Upper lobe of right lung (tissue), 1 donor: ENCODE measurements around the gene OSBPL5. TPM values are rescaled to one million over a fixed set of nuclear protein-coding genes. Genes with fewer than 3 reads are reported as not detected.

Experiments used
- ATAC-seq: fragments of 200-7000 bp; cut with Tn5 transposase; one replicate; pipeline ENCODE4 v1.9.1; 2020; ENCODE audit warnings: mild to moderate bottlenecking, moderate library complexity
- DNase-seq: peaks from one replicate; pipeline ENCODE4 v3.0.0-alpha.2; 2020
- H3K27ac ChIP-seq: fragments of 200-600 bp; one replicate; pipeline ENCODE4 v1.8.0; 2022
- H3K27me3 ChIP-seq: fragments of 200-600 bp; one replicate; pipeline ENCODE4 v1.8.0; 2022; ENCODE audit warnings: mild to moderate bottlenecking
- H3K36me3 ChIP-seq: fragments of 200-600 bp; one replicate; pipeline ENCODE4 v1.8.0; 2022
- H3K4me1 ChIP-seq: fragments of 200-600 bp; one replicate; pipeline ENCODE4 v1.8.0; 2022
- H3K4me3 ChIP-seq: fragments of 200-600 bp; one replicate; pipeline ENCODE4 v1.8.0; 2022; ENCODE audit warnings: mild to moderate bottlenecking
- H3K9me3 ChIP-seq: fragments of 200-600 bp; one replicate; pipeline ENCODE4 v1.8.0; 2022
- CTCF ChIP-seq: fragments of 200-600 bp; IDR thresholded peaks from one replicate; pipeline ENCODE4 v1.8.0; 2022; ENCODE audit warnings: antibody characterized with exemption
- intact Hi-C: fragments of 100-400 bp; cut with DNase I; formaldehyde crosslinking; loops from one replicate; pipeline ENCODE4 v1.11.0; 2022
- total RNA-seq: library from RNA; stranded (reverse); fragmentation: NEBNext Ultra II Directional; extraction: Animal tissue kit (Norgen Biotek cat#: 25700); gene quantifications from one replicate; pipeline ENCODE4 v1.2.1, GENCODE V29; 2021
- donor health status: DM: no; HTN: yes; CAD: no; lungs with severe emphysema.

Gene OSBPL5
- total RNA-seq, 1 donor from 2014 or later = 52.6 TPM

GRCh38 chr11:3174387-3174786, 9.3 kb upstream of the OSBPL5 start:
- Histone ChIP-seq H3K27ac (no peak overlapping the region), H3K9me3 (no peaks in the 10 kb centered on the region), H3K36me3 (no peaks in the 10 kb centered on the region), H3K27me3 (no peaks in the 10 kb centered on the region), H3K4me1 (peaks cover 8% of the 10 kb centered on the region), H3K4me3 (no peak overlapping the region)
- no peak for TF ChIP-seq CTCF
- intact Hi-C loops = no loop called here
- DNase-seq = no peak
- no peak for ATAC-seq

- no peak overlapping the region for H3K27ac ChIP-seq
- no peaks in the 10 kb centered on the region for H3K27me3 ChIP-seq
- peaks cover 14% of the 10 kb centered on the region for H3K4me1 ChIP-seq
- no peak overlapping the region for H3K4me3 ChIP-seq
- intact Hi-C loops = no loop called here
- no peaks in the 10 kb centered on the region for H3K36me3 ChIP-seq
- ATAC-seq (no peak), DNase-seq (no peak)
- no peak for TF ChIP-seq CTCF
- H3K9me3 ChIP-seq = no peaks in the 10 kb centered on the region
Observed at GRCh38 chr11:3173795-3174194, 8.7 kb upstream of the OSBPL5 start.

DNA sequence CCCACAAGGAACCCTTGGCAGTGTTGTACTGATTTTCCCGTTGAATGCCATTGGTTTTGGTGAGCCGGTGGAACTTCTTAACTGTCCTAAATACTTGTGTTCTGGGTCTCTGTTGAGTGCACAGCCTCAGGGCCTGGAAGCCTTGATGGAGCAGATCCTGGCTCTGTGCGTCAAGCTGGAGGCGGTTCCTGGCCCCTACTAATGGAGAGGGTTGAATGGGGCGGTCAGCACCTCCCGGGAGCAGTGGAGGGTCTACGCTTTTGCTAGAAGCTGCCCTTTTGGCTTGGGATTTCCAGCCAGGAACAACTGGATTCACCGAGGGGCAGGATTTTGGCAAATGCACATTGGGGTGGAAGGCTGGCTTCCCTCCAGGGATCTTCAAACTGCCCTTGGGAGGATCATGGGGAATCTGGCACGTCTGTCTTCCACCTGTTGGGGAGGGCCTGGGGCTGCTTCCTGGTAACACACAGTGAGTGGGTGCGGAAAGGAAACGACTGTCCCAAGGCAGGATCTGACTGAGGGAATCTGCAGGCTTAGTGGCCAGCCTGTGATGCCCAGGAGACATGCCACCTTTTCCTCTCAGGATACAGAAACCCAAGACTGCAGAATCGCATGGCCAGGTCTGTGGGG, 6.9 kb upstream of the OSBPL5 start:
- no peak for ATAC-seq
- Histone ChIP-seq H3K27ac (no peak overlapping the region), H3K4me3 (no peak overlapping the region), H3K4me1 (peaks cover 14% of the 10 kb centered on the region), H3K36me3 (no peaks in the 10 kb centered on the region), H3K9me3 (no peaks in the 10 kb centered on the region), H3K27me3 (no peaks in the 10 kb centered on the region)
- intact Hi-C loops = no loop called here
- peak; percentile 40 for DNase-seq
- TF ChIP-seq CTCF = no peak

- TF ChIP-seq CTCF = no peak
- Histone ChIP-seq H3K9me3 (no peaks in the 10 kb centered on the region), H3K4me1 (peaks cover 14% of the 10 kb centered on the region), H3K27ac (no peak overlapping the region), H3K36me3 (no peaks in the 10 kb centered on the region), H3K27me3 (no peaks in the 10 kb centered on the region), H3K4me3 (no peak overlapping the region)
- DNase-seq (peak; percentile 55), ATAC-seq (no peak)
- intact Hi-C loops = no loop called here
Observed at GRCh38 chr11:3170756-3171650, 5.9 kb upstream of the OSBPL5 start.

GRCh38 chr11:3170044-3170755, 5.1 kb upstream of the OSBPL5 start:
- DNase-seq = peak; percentile 60
- no peaks in the 10 kb centered on the region for H3K9me3 ChIP-seq
- H3K27ac ChIP-seq = no peak overlapping the region
- TF ChIP-seq CTCF = no peak
- no peak for ATAC-seq
- H3K4me3 ChIP-seq = peak overlapping the region; percentile 45
- intact Hi-C loops = no loop called here
- no peaks in the 10 kb centered on the region for H3K36me3 ChIP-seq
- H3K4me1 ChIP-seq = peaks cover 21% of the 10 kb centered on the region
- H3K27me3 ChIP-seq = no peaks in the 10 kb centered on the region
